ENCODE results near the gene KLF2.

KLF2 gene

DNA sequence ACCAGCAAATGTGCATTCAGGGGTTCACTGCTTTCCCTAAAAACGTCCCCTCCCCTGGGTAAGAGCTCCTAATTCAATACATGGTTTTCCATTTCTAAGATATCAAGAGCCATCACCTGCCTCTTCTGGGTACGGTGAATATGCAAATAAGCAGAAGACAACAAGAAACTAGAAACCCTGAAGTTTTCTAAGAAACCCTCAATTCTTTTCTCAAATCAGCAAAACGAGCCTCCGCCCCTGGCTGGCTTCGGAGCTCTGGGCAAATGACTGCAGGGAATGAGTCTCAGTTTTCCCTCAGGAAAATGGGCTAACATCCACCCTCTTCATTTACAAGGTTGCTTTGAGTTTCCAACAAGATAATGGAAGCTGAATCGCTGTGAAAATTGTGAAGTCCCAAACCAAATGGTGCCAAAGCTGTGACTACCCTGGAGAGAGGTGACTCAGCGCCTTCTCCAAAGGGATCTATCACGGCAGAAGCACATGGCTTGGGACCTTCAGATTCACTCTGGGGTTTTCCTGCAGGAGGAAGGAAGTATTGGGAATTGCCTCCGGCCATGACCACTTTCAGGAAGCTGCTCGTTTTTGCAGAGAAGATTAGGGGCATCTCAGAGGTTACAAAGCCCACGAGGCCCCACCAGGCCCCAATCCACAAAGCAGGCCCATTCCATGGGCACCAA lies 26.6 kb downstream of the KLF2 start:
- no peak overlapping the region for H3K4me3 ChIP-seq (ENCODE audit: low read depth, low read length)
- TF ChIP-seq, protein P1, sequence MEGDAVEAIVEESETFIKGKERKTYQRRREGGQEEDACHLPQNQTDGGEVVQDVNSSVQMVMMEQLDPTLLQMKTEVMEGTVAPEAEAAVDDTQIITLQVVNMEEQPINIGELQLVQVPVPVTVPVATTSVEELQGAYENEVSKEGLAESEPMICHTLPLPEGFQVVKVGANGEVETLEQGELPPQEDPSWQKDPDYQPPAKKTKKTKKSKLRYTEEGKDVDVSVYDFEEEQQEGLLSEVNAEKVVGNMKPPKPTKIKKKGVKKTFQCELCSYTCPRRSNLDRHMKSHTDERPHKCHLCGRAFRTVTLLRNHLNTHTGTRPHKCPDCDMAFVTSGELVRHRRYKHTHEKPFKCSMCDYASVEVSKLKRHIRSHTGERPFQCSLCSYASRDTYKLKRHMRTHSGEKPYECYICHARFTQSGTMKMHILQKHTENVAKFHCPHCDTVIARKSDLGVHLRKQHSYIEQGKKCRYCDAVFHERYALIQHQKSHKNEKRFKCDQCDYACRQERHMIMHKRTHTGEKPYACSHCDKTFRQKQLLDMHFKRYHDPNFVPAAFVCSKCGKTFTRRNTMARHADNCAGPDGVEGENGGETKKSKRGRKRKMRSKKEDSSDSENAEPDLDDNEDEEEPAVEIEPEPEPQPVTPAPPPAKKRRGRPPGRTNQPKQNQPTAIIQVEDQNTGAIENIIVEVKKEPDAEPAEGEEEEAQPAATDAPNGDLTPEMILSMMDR (IDR thresholded peaks at IDR 0.05; ENCODE audit: low read depth, low read length): no peak
- in situ Hi-C loops (cut with HindIII; ENCODE audit: low sequenced_read_pairs): no loop called here
- DNase-seq (ENCODE audit: low read depth, low spot score): no peak

DNA sequence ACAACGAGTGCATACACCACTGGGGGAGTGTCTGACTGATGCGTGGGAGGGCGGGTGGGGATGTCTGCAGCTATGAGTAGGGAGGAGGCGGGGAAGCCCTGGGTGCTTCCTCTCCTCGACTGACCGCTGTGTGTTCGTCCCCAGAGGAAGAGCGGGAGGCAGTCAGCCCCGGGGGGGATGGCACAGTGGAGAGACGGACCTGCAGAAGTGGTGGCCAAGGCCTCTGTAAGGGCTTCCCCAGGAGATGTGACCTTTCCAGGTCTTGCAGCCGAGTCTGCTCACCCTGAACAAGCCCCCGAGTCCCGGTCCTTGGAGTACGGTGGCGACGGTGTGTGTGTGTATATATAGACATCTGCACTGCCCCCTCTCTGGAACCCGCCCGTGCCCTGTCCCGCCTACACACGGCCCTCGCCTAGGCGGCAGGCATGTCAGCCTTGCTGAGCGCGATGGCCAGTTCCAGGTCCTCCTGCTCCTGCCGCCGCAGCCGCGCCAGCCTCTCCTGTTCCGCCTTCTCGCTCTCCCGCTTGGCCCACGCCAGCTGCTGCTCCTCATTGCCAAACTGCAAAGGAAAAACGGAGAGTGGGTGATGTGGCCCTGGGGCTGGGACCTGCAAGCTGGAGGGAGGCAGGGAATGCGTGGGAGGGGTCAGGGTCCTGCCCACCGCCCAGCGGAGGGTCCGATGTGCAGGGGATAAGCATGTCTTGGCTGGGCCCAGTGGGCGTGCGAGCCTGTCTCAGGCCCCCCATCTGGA lies 30.8 kb downstream of the KLF2 start:
- no peak for DNase-seq (ENCODE audit: low read depth, low spot score)
- TF ChIP-seq, protein P1 (IDR thresholded peaks at IDR 0.05; ENCODE audit: low read depth, low read length): no peak
- in situ Hi-C loops (cut with HindIII; ENCODE audit: low sequenced_read_pairs): no loop called here
- no peak overlapping the region for H3K4me3 ChIP-seq (ENCODE audit: low read depth, low read length)

DNA sequence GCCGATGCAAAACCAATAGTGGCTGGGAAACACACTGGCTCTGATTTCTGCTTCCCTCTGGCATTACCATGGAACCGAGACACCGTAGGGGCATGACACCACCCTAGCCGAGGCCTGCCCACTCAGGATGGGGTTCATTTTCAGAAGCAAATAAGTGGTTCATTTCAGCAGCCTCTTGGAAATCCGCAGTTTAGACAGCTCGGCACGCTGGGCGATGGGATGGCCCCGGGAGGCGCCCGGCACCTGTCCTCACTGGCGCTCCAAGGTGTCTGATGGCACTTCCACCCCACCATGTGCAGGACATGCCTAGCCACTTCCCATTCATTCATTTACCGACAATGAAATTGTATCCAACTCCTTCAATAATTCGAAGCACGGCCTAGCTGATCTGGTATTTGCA lies 33.8 kb downstream of the KLF2 start:
- DNase-seq (ENCODE audit: low read depth, low spot score): no peak
- in situ Hi-C loops (cut with HindIII; ENCODE audit: low sequenced_read_pairs): no loop called here
- H3K4me3 ChIP-seq (ENCODE audit: low read depth, low read length): no peak overlapping the region
- TF ChIP-seq, protein P1 (IDR thresholded peaks at IDR 0.05; ENCODE audit: low read depth, low read length): no peak

DNA sequence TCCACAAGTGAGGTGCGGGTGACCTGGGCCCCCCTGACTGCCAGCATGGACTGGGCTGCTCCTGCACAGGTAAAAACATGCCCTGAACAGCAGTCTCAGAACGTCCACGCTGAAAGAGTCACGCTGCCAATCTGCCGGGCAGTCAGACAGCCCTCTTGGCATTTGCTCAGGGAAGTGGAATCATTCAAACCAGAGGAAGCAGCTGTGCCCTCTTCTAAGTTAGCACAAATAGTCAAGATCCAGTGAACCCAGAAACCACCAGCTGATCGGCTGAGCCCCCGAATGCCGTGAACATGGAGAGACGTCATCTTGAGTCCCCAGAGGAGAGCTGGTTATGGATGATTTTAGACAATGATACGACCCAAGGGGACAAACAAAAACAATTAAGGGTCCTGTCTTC lies 34.4 kb downstream of the KLF2 start:
- TF ChIP-seq, protein P1 (IDR thresholded peaks at IDR 0.05; ENCODE audit: low read depth, low read length): no peak
- DNase-seq (ENCODE audit: low read depth, low spot score): no peak
- no peak overlapping the region for H3K4me3 ChIP-seq (ENCODE audit: low read depth, low read length)
- in situ Hi-C loops (cut with HindIII; ENCODE audit: low sequenced_read_pairs): no loop called here

DNA sequence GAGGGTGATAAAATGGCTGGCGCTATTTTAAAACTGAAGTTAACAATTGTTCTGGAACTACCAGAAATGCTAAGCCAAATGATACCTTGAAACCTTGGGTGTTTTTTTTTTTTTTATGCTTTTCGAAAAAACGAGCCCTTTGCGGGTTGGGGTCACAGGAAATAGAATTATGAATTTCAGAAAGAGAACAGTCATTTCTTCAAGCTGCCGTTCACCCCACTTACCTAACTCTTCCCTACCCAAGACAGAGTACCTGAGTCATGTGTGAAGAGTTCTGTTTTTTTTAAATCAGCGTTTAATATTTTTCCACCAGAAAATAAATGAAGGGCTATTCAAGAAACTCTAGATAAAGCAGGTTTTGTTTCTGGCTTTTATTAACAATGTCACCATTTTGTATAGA lies 35.3 kb downstream of the KLF2 start:
- in situ Hi-C loops (cut with HindIII; ENCODE audit: low sequenced_read_pairs): no loop called here

DNA sequence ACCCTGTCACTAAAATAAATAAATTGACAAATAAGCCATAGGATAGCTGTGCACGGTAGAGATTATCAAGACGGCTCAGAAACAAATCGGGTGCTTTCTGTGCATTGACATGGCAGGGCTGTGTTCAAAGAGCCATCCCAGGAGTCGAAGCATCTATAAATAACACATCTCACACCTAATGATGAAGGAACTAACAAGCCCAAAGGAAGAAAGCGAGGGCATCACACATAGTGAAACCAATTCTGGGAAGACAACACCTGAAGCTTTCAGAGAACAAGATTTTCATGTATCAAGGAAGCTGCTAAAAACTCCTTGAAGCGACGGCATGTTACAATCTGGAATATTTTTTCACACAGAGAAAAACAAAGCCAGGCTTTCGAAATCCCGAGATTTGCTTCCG lies 36.1 kb downstream of the KLF2 start:
- in situ Hi-C loops (cut with HindIII; ENCODE audit: low sequenced_read_pairs): no loop called here
- DNase-seq (ENCODE audit: low read depth, low spot score): no peak
- TF ChIP-seq, protein P1 (IDR thresholded peaks at IDR 0.05; ENCODE audit: low read depth, low read length): no peak
- H3K4me3 ChIP-seq (ENCODE audit: low read depth, low read length): no peak overlapping the region

More for the DNA sequence above, 35.3 kb downstream of the KLF2 start:
- no peak for DNase-seq (ENCODE audit: low read depth, low spot score)
- H3K4me3 ChIP-seq (ENCODE audit: low read depth, low read length): no peak overlapping the region
- TF ChIP-seq, protein P1 (IDR thresholded peaks at IDR 0.05; ENCODE audit: low read depth, low read length): no peak

Measured in astrocyte of the spinal cord (primary cell).